Naive thymus-derived CD4-positive, alpha-beta T cell (primary cell): ENCODE data around the gene ACTL10. TPM values are rescaled to one million over a fixed set of nuclear protein-coding genes. Genes with fewer than 3 reads are reported as not detected.

Experiments
- ATAC-seq: fragments of 150-1000 bp; cut with Tn5 transposase; 2 replicates; pipeline ENCODE4 v1.10.0; 2021; ENCODE audit warnings: mild to moderate bottlenecking, moderate library complexity
- CTCF ChIA-PET: fragments of 350-600 bp; sonication (Branson Sonifier 250); formaldehyde crosslinking; loops from one replicate; lab custom pipeline; 2021; ENCODE audit warnings: antibody characterized with exemption; lab: Charles Lee
- POLR2A ChIA-PET: fragments of 350-600 bp; sonication (Branson Sonifier 250); formaldehyde crosslinking; loops from one replicate; lab custom pipeline; 2021; ENCODE audit warnings: antibody characterized with exemption, inconsistent platforms; lab: Charles Lee
- DNase-seq, 9 donors: peaks; one replicate each; pipeline versions ENCODE4 v3.0.0 to v3.0.0-alpha.2; 2020 to 2022; ENCODE audit warnings: mixed read lengths in 1 of 9
- H3K27ac ChIP-seq: one replicate; pipeline ENCODE4 v1.7.0; 2013; ENCODE audit warnings: mild to moderate bottlenecking, low read depth, low read length, moderate library complexity
- H3K27me3 ChIP-seq, 2 donors: one replicate each; pipeline ENCODE4 v1.7.0; 2013; ENCODE audit warnings: low read length in 2 of 2, mild to moderate bottlenecking in 2 of 2, moderate library complexity in 2 of 2; ENCODE audit not compliant: control insufficient read depth in 2 of 2, insufficient read depth in 2 of 2
- H3K36me3 ChIP-seq, 3 experiments: 1 replicate in 2 of 3; 2 replicates in 1 of 3; pipeline ENCODE4 v1.7.0; 2013; ENCODE audit warnings: low read length in 3 of 3, mild to moderate bottlenecking in 3 of 3, moderate library complexity in 1 of 3; ENCODE audit not compliant: insufficient read depth in 3 of 3, control insufficient read depth in 2 of 3
- H3K4me1 ChIP-seq, 2 donors: one replicate each; pipeline ENCODE4 v1.7.0; 2013; ENCODE audit warnings: low read length in 2 of 2, mild to moderate bottlenecking in 2 of 2, moderate library complexity in 1 of 2; ENCODE audit not compliant: control insufficient read depth in 2 of 2, insufficient read depth in 2 of 2
- H3K4me3 ChIP-seq: 2 replicates; pipeline ENCODE4 v1.7.0; 2013; ENCODE audit warnings: mild to moderate bottlenecking, low read length
- H3K9me3 ChIP-seq, 3 experiments: 1 replicate in 2 of 3; 2 replicates in 1 of 3; pipeline ENCODE4 v1.7.0; 2013; ENCODE audit warnings: low read length in 3 of 3; ENCODE audit not compliant: control insufficient read depth in 2 of 3
- H3K27ac Mint-ChIP-seq, 9 donors: one replicate each; pipeline ENCODE4 v1.8.0; 2020 to 2022; ENCODE audit warnings: mixed read lengths in 9 of 9, mild to moderate bottlenecking in 8 of 9, moderate library complexity in 5 of 9, inconsistent platforms in 2 of 9
- H3K27me3 Mint-ChIP-seq, 5 donors: one replicate each; pipeline ENCODE4 v1.8.0; 2021 to 2022; ENCODE audit warnings: mixed read lengths in 5 of 5, mild to moderate bottlenecking in 1 of 5
- H3K36me3 Mint-ChIP-seq, 5 donors: one replicate each; pipeline ENCODE4 v1.8.0; 2020 to 2022; ENCODE audit warnings: mixed read lengths in 5 of 5, mild to moderate bottlenecking in 3 of 5, inconsistent platforms in 1 of 5
- H3K4me1 Mint-ChIP-seq, 7 donors: one replicate each; pipeline ENCODE4 v1.8.0; 2020 to 2022; ENCODE audit warnings: mixed read lengths in 7 of 7, mild to moderate bottlenecking in 3 of 7, inconsistent platforms in 1 of 7
- H3K4me3 Mint-ChIP-seq, 10 donors: one replicate each; pipeline ENCODE4 v1.8.0; 2020 to 2022; ENCODE audit warnings: mild to moderate bottlenecking in 10 of 10, mixed read lengths in 10 of 10, moderate library complexity in 6 of 10, inconsistent platforms in 2 of 10
- H3K9me3 Mint-ChIP-seq, 11 donors: one replicate each; pipeline ENCODE4 v1.8.0; 2020 to 2022; ENCODE audit warnings: mixed read lengths in 11 of 11, mild to moderate bottlenecking in 4 of 11, inconsistent platforms in 1 of 11, moderate library complexity in 1 of 11
- intact Hi-C, 2 donors: fragments of 100-400 bp; cut with micrococcal nuclease; formaldehyde crosslinking; loops; one replicate each; pipeline ENCODE4 v1.15.1; 2023
- polyA plus RNA-seq, 2 donors: library from polyadenylated mRNA; unstranded; fragments of 300-500 nt; fragmentation: Illumina TruSeq; gene quantifications; one replicate each; pipeline ENCODE4 v1.2.3, GENCODE V29; 2021
- total RNA-seq, 6 experiments: library from RNA in 5 of 6; stranded (reverse) in 5 of 6; gene quantifications; 1 replicate in 5 of 6; 2 replicates in 1 of 6; pipeline ENCODE4 v1.2.3 and lab custom pipeline; 2021 to 2026

The ACTL10 gene
- total and polyA plus RNA-seq, 7 experiments from 2014 or later: 0.66 to 4.9 (median 3.2) TPM

GRCh38 chr20:33636776-33637175 is 30.0 kb upstream of the ACTL10 start:
- Mint-ChIP-seq H3K27me3 (no peaks in the 10 kb centered on the region), H3K4me3 (no peak overlapping the region), H3K4me1 (peaks cover 0 to 10% (median 6%) of the 10 kb centered on the region in 7 donors), H3K36me3 (peaks cover 6 to 32% (median 21%) of the 10 kb centered on the region in 5 donors), H3K27ac (peak overlapping the region in 4 of 9 donors; percentile 7 to 62 (median 38)), H3K9me3 (no peaks in the 10 kb centered on the region)
- DNase-seq (no peak), ATAC-seq (no peak)
- Histone ChIP-seq H3K27ac (no peak overlapping the region), H3K9me3 (no peaks in the 10 kb centered on the region), H3K4me1 (peaks cover 0 to 7% of the 10 kb centered on the region in 2 donors), H3K27me3 (no peaks in the 10 kb centered on the region), H3K4me3 (no peak overlapping the region), H3K36me3 (peaks cover 5 to 70% (median 5%) of the 10 kb centered on the region in 3 experiments)
- CTCF ChIA-PET: no interaction called here
- POLR2A ChIA-PET: no interaction called here
- intact Hi-C loops: no loop called here

GRCh38 chr20:33640287-33640686 is 26.5 kb upstream of the ACTL10 start:
- no peak for ATAC-seq

DNA sequence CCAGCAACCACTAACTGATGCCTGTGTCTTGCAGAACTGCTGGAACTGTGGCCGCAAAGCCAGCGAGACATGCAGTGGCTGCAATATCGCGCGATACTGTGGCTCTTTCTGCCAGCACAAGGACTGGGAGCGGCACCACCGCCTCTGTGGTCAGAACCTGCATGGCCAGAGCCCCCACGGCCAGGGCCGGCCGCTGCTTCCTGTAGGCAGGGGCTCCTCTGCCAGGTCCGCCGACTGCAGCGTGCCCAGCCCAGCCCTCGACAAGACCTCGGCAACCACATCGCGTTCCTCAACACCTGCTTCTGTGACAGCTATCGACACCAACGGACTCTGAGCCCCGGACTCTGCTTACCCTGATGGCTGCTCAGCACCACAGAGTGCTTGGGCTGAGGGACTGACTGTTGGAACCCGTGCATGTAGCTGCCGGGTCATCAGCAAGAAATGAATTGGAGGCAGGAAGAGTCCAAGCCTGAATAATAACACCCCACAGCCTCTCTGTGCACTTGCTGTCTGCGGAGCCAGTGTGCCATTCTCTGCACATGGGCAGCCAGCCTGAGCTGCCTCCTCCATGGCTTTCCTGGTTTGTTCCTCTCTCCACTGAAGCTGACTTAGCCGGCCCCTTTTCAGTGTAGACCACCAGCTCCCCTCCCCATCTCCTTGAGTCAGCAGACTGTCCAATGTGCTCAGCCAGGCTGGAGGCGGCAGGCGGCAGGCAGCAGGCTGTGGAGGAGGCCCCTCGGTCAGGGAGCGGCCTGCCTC is 22.3 kb upstream of the ACTL10 start:
- no peak overlapping the region for H3K4me3 ChIP-seq
- H3K27me3 Mint-ChIP-seq: no peaks in the 10 kb centered on the region
- ATAC-seq (no peak), DNase-seq (no peak)
- peaks cover 6 to 33% (median 13%) of the 10 kb centered on the region in 5 donors for H3K36me3 Mint-ChIP-seq
- H3K9me3 Mint-ChIP-seq: no peaks in the 10 kb centered on the region
- no peak overlapping the region for H3K27ac Mint-ChIP-seq
- peaks cover 0 to 49% (median 5%) of the 10 kb centered on the region in 3 experiments for H3K36me3 ChIP-seq
- H3K9me3 ChIP-seq: no peaks in the 10 kb centered on the region
- CTCF ChIA-PET: no interaction called here
- intact Hi-C loops: no loop called here
- H3K27ac ChIP-seq: no peak overlapping the region
- peaks cover 0 to 14% of the 10 kb centered on the region in 2 donors for H3K4me1 ChIP-seq
- no peak overlapping the region for H3K4me3 Mint-ChIP-seq
- peaks cover 0 to 7% (median 0%) of the 10 kb centered on the region in 7 donors for H3K4me1 Mint-ChIP-seq
- POLR2A ChIA-PET: no interaction called here
- H3K27me3 ChIP-seq: no peaks in the 10 kb centered on the region

More at GRCh38 chr20:33640287-33640686, 26.5 kb upstream of the ACTL10 start:
- ChIA-PET CTCF (interaction anchor here (0.7 kb wide), 2 partner anchors 80 to 1269 kb away, joined by 3 to 4 read pairs; partner anchors contain the start of gene PXMP4), POLR2A (no interaction called here)
- H3K9me3 Mint-ChIP-seq: no peaks in the 10 kb centered on the region
- H3K27ac Mint-ChIP-seq: peak overlapping the region in 1 of 9 donors; percentile 37
- H3K4me1 ChIP-seq: no peaks in the 10 kb centered on the region
- no peak overlapping the region for H3K4me3 ChIP-seq
- H3K27me3 Mint-ChIP-seq: no peaks in the 10 kb centered on the region
- H3K36me3 ChIP-seq: peaks cover 5 to 68% (median 5%) of the 10 kb centered on the region in 3 experiments
- no peak for DNase-seq
- H3K27ac ChIP-seq: no peak overlapping the region
- peaks cover 6 to 38% (median 22%) of the 10 kb centered on the region in 5 donors for H3K36me3 Mint-ChIP-seq
- H3K4me1 Mint-ChIP-seq: peaks cover 0 to 3% (median 0%) of the 10 kb centered on the region in 7 donors
- H3K9me3 ChIP-seq: no peaks in the 10 kb centered on the region
- intact Hi-C loops: no loop called here
- no peaks in the 10 kb centered on the region for H3K27me3 ChIP-seq
- no peak overlapping the region for H3K4me3 Mint-ChIP-seq

DNA sequence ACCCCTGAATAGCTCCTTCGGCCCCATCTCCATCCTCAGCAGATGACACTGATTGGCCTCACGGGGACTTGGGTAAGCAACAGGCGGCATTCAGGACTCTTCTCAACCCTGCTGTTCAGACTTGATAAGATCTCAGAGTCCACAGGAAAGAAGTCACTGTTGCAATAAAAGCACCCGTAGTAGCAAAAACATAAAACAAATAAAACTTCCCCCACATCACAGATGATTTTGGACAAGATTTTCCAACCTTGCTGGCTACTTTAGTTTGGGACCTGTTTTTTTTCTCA is 21.7 kb upstream of the ACTL10 start:
- Histone ChIP-seq H3K4me3 (no peak overlapping the region), H3K4me1 (peaks cover 0 to 14% of the 10 kb centered on the region in 2 donors), H3K9me3 (no peaks in the 10 kb centered on the region), H3K36me3 (peaks cover 0 to 44% (median 2%) of the 10 kb centered on the region in 3 experiments), H3K27ac (no peak overlapping the region), H3K27me3 (no peaks in the 10 kb centered on the region)
- no peak overlapping the region for H3K27ac Mint-ChIP-seq
- peaks cover 3 to 27% (median 9%) of the 10 kb centered on the region in 5 donors for H3K36me3 Mint-ChIP-seq
- intact Hi-C loops: no loop called here
- ATAC-seq (peak; percentile 24), DNase-seq (no peak)
- H3K4me3 Mint-ChIP-seq: no peak overlapping the region
- POLR2A ChIA-PET: no interaction called here
- peaks cover 0 to 7% (median 0%) of the 10 kb centered on the region in 7 donors for H3K4me1 Mint-ChIP-seq
- no peaks in the 10 kb centered on the region for H3K9me3 Mint-ChIP-seq
- CTCF ChIA-PET: no interaction called here
- H3K27me3 Mint-ChIP-seq: no peaks in the 10 kb centered on the region

- no peak overlapping the region for H3K27ac ChIP-seq
- Mint-ChIP-seq H3K36me3 (peaks cover 0 to 24% (median 6%) of the 10 kb centered on the region in 5 donors), H3K27me3 (no peaks in the 10 kb centered on the region), H3K9me3 (no peaks in the 10 kb centered on the region), H3K4me3 (no peak overlapping the region), H3K4me1 (peaks cover 0 to 7% (median 0%) of the 10 kb centered on the region in 7 donors), H3K27ac (peak overlapping the region in 2 of 9 donors; percentile 39 to 67)
- no peak overlapping the region for H3K4me3 ChIP-seq
- ATAC-seq (no peak), DNase-seq (no peak)
- H3K36me3 ChIP-seq: peaks cover 0 to 40% (median 0%) of the 10 kb centered on the region in 3 experiments
- H3K9me3 ChIP-seq: no peaks in the 10 kb centered on the region
- peaks cover 0 to 14% of the 10 kb centered on the region in 2 donors for H3K4me1 ChIP-seq
- intact Hi-C loops: no loop called here
- ChIA-PET CTCF (no interaction called here), POLR2A (interaction anchor here (0.6 kb wide), 1 partner anchor 158 kb away, joined by 3 read pairs; no protein-coding TSS in a partner anchor)
- no peaks in the 10 kb centered on the region for H3K27me3 ChIP-seq
Measured at GRCh38 chr20:33645396-33645795, 21.3 kb upstream of the ACTL10 start.

GRCh38 chr20:33646191-33646590 is 20.6 kb upstream of the ACTL10 start:
- Histone ChIP-seq H3K4me1 (peaks cover 0 to 14% of the 10 kb centered on the region in 2 donors), H3K9me3 (no peaks in the 10 kb centered on the region), H3K4me3 (no peak overlapping the region), H3K36me3 (peaks cover 0 to 32% (median 0%) of the 10 kb centered on the region in 3 experiments), H3K27ac (no peak overlapping the region), H3K27me3 (no peaks in the 10 kb centered on the region)
- ATAC-seq: no peak
- Mint-ChIP-seq H3K27me3 (no peaks in the 10 kb centered on the region), H3K4me3 (no peak overlapping the region), H3K4me1 (peaks cover 0 to 7% (median 0%) of the 10 kb centered on the region in 7 donors), H3K27ac (peak overlapping the region in 1 of 9 donors; percentile 39), H3K36me3 (peaks cover 0 to 20% (median 6%) of the 10 kb centered on the region in 5 donors), H3K9me3 (no peaks in the 10 kb centered on the region)
- intact Hi-C loops: no loop called here
- CTCF ChIA-PET: no interaction called here
- DNase-seq: no peak
- POLR2A ChIA-PET: interaction anchor here (0.5 kb wide), 1 partner anchor 147 kb away, joined by 4 read pairs; no protein-coding TSS in a partner anchor
